ENCODE measurements around the gene CARD11. TPM values are rescaled to one million over a fixed set of nuclear protein-coding genes. Genes with fewer than 3 reads are reported as not detected.

The CARD11 gene
- total RNA-seq, 1 experiment from 2014 or later: 79.2 TPM

GRCh38 chr7:2909471-2910039, 134.1 kb downstream of the CARD11 start:
- TF ChIP-seq, protein P1, sequence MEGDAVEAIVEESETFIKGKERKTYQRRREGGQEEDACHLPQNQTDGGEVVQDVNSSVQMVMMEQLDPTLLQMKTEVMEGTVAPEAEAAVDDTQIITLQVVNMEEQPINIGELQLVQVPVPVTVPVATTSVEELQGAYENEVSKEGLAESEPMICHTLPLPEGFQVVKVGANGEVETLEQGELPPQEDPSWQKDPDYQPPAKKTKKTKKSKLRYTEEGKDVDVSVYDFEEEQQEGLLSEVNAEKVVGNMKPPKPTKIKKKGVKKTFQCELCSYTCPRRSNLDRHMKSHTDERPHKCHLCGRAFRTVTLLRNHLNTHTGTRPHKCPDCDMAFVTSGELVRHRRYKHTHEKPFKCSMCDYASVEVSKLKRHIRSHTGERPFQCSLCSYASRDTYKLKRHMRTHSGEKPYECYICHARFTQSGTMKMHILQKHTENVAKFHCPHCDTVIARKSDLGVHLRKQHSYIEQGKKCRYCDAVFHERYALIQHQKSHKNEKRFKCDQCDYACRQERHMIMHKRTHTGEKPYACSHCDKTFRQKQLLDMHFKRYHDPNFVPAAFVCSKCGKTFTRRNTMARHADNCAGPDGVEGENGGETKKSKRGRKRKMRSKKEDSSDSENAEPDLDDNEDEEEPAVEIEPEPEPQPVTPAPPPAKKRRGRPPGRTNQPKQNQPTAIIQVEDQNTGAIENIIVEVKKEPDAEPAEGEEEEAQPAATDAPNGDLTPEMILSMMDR (IDR thresholded peaks at IDR 0.05; ENCODE audit: unreplicated experiment): no peak
- CTCF ChIA-PET: no interaction called here
- Mint-ChIP-seq H3K27me3 (ENCODE audit: unreplicated experiment) (no peaks in the 10 kb centered on the region), H3K4me1 (ENCODE audit: low read depth, unreplicated experiment) (no peaks in the 10 kb centered on the region), H3K9me3 (ENCODE audit: low read depth, unreplicated experiment) (no peaks in the 10 kb centered on the region), H3K27ac (ENCODE audit: unreplicated experiment) (no peak overlapping the region), H3K36me3 (ENCODE audit: insufficient read depth, unreplicated experiment) (peaks cover 33% of the 10 kb centered on the region), H3K4me3 (ENCODE audit: low read depth, unreplicated experiment) (no peak overlapping the region)
- DNase-seq: no peak
- no TSS peak for BruUV-seq (replicated peaks)
- intact Hi-C loops (cut with micrococcal nuclease; ENCODE audit: unreplicated experiment): no loop called here

- no TSS peak for BruUV-seq (replicated peaks)
- Mint-ChIP-seq H3K27me3 (ENCODE audit: unreplicated experiment) (no peaks in the 10 kb centered on the region), H3K4me1 (ENCODE audit: low read depth, unreplicated experiment) (no peaks in the 10 kb centered on the region), H3K27ac (ENCODE audit: unreplicated experiment) (no peak overlapping the region), H3K36me3 (ENCODE audit: insufficient read depth, unreplicated experiment) (peaks cover 28% of the 10 kb centered on the region), H3K4me3 (ENCODE audit: low read depth, unreplicated experiment) (no peak overlapping the region), H3K9me3 (ENCODE audit: low read depth, unreplicated experiment) (no peaks in the 10 kb centered on the region)
- TF ChIP-seq, protein P1 (IDR thresholded peaks at IDR 0.05; ENCODE audit: unreplicated experiment): no peak
- CTCF ChIA-PET: no interaction called here
- DNase-seq: no peak
- intact Hi-C loops (cut with micrococcal nuclease; ENCODE audit: unreplicated experiment): no loop called here
Measured at GRCh38 chr7:2909043-2909442, 134.6 kb downstream of the CARD11 start.

DNA sequence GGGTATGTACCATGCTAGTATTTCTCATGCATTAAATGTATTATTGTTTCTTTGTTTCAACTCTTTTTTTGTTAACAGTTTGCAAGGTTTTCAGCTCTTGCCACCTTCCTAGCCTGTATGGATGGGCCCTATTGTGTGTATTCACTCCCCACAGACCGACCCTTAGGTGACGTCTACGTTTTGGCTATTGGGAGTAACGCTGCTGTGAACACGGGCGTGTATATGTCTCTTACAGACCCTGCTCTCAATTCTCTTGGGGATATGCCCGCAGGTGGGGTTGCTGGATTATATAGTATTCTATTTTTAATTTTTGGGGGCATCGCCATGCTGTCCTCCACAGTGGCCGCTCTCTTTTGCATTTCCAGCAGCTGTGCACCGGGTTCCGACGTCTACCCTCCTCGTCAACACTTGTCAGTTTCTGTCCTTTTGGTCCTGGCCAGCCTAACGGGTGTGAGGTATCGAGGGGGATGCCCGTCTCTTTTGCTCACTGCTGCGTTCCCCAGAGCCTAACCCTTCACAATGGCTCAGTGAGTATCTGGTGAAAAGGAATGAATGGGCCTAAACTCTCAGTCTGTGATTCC, 135.5 kb downstream of the CARD11 start:
- no peaks in the 10 kb centered on the region for H3K27me3 Mint-ChIP-seq (ENCODE audit: unreplicated experiment)
- CTCF ChIA-PET: interaction anchor here (0.7 kb wide), 1 partner anchor 12 kb away, joined by 4 read pairs; no protein-coding TSS in a partner anchor
- H3K4me1 Mint-ChIP-seq (ENCODE audit: low read depth, unreplicated experiment): no peaks in the 10 kb centered on the region
- intact Hi-C loops (cut with micrococcal nuclease; ENCODE audit: unreplicated experiment): no loop called here
- DNase-seq: no peak
- TF ChIP-seq, protein P1 (IDR thresholded peaks at IDR 0.05; ENCODE audit: unreplicated experiment): no peak
- H3K4me3 Mint-ChIP-seq (ENCODE audit: low read depth, unreplicated experiment): no peak overlapping the region
- no peak overlapping the region for H3K27ac Mint-ChIP-seq (ENCODE audit: unreplicated experiment)
- H3K36me3 Mint-ChIP-seq (ENCODE audit: insufficient read depth, unreplicated experiment): peaks cover 25% of the 10 kb centered on the region
- no peaks in the 10 kb centered on the region for H3K9me3 Mint-ChIP-seq (ENCODE audit: low read depth, unreplicated experiment)
- BruUV-seq (replicated peaks): no TSS peak

DNA sequence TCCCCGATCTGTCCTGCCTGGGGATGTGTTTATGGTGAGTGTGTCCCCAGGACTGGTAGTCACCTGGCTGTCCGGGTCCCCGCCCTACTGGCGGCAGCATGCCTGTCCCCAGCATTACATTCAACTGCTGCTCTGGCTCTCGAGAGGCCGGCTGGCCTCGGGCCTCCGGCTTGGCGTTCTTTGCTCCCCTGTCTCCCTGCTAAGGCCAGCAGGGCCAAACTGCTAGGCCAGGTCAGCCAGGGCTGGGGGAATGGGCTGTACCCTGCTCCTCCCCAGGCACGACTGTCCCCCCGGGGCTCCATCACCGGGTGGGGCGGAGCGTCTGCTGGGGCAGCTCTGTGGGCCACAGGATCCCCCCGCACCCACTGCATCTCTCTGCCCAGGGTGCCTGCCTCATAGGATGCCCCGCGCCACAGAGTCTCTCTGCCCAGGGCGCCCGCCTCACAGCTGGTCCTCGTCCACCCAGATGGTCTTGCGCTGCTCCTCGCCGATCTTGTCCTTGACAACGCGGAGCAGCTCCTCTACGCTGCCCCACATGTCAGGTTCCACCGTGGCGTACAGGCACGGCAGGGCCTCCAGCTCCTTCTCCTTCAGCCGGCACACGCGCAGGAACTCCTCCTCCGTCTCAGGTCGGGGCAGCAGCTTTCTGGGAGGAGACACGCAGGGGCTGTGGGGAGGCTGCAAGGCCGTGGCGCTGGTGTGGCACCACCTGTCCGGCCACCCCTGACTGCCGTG, 137.3 kb downstream of the CARD11 start:
- peaks cover 25% of the 10 kb centered on the region for H3K36me3 Mint-ChIP-seq (ENCODE audit: insufficient read depth, unreplicated experiment)
- no peak for DNase-seq
- H3K9me3 Mint-ChIP-seq (ENCODE audit: low read depth, unreplicated experiment): no peaks in the 10 kb centered on the region
- intact Hi-C loops (cut with micrococcal nuclease; ENCODE audit: unreplicated experiment): no loop called here
- H3K4me1 Mint-ChIP-seq (ENCODE audit: low read depth, unreplicated experiment): no peaks in the 10 kb centered on the region
- CTCF ChIA-PET: no interaction called here
- TF ChIP-seq, protein P1 (IDR thresholded peaks at IDR 0.05; ENCODE audit: unreplicated experiment): no peak
- H3K27me3 Mint-ChIP-seq (ENCODE audit: unreplicated experiment): no peaks in the 10 kb centered on the region
- H3K4me3 Mint-ChIP-seq (ENCODE audit: low read depth, unreplicated experiment): no peak overlapping the region
- no peak overlapping the region for H3K27ac Mint-ChIP-seq (ENCODE audit: unreplicated experiment)
- BruUV-seq (replicated peaks): TSS peak; percentile 82
